ENCODE measurements around the gene TOPBP1.
A peak's percentile ranks its signal among the peaks of the same experiment; 100 is the strongest.

TOPBP1 gene

GRCh38 chr3:133662278-133662651, 524 bp upstream of the TOPBP1 start:
- Mint-ChIP-seq H3K27ac (peak overlapping the region; percentile 99), H3K36me3 (peaks cover 17 to 19% of the 10 kb centered on the region in 2 donors), H3K4me1 (peaks cover 25 to 47% of the 10 kb centered on the region in 2 donors), H3K4me3 (peak overlapping the region; percentile 98), H3K9me3 (no peaks in the 10 kb centered on the region), H3K27me3 (no peaks in the 10 kb centered on the region)
- DNase-seq, result peak; percentile 14
- peak; percentile 69 to 79 for ATAC-seq (replicated peaks)

DNA sequence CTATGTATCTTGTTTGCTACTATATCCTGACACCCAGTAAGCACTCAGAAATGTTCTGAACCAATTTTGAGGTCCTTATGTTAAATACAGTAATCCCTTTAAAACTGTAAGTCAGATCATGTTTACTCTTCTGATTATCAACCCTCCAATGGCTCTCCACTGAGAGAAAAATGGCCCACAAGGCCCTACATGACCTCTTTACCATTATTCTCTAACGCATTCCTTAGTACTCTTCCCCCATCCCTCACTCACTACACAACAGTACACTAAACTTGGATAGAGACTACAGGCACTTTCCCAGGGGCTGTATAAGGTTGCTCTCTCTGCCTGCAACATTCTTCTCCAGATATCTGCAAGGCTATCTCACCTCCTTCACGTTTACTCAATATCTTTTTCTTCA, 1.9 kb downstream of the TOPBP1 start:
- Mint-ChIP-seq H3K4me3 (peak overlapping the region; percentile 30 to 39), H3K27ac (peak overlapping the region; percentile 59), H3K27me3 (no peaks in the 10 kb centered on the region), H3K36me3 (peaks cover 17 to 27% of the 10 kb centered on the region in 2 donors), H3K9me3 (no peaks in the 10 kb centered on the region), H3K4me1 (peaks cover 25 to 47% of the 10 kb centered on the region in 2 donors)
- no peak for ATAC-seq (replicated peaks)
- DNase-seq, result no peak

GRCh38 chr3:133655731-133656515, 5.8 kb downstream of the TOPBP1 start:
- Mint-ChIP-seq H3K27me3 (no peaks in the 10 kb centered on the region), H3K9me3 (no peaks in the 10 kb centered on the region)

GRCh38 chr3:133649486-133650068, 12.2 kb downstream of the TOPBP1 start:
- H3K36me3 Mint-ChIP-seq, result peaks cover 23 to 28% of the 10 kb centered on the region in 2 donors

More at GRCh38 chr3:133655731-133656515, 5.8 kb downstream of the TOPBP1 start:
- Mint-ChIP-seq H3K4me3 (no peak overlapping the region), H3K27ac (no peak overlapping the region), H3K4me1 (peaks cover 13 to 21% of the 10 kb centered on the region in 2 donors), H3K36me3 (peaks cover 18 to 36% of the 10 kb centered on the region in 2 donors)
- ATAC-seq (replicated peaks) (no peak), DNase-seq (no peak)

DNA sequence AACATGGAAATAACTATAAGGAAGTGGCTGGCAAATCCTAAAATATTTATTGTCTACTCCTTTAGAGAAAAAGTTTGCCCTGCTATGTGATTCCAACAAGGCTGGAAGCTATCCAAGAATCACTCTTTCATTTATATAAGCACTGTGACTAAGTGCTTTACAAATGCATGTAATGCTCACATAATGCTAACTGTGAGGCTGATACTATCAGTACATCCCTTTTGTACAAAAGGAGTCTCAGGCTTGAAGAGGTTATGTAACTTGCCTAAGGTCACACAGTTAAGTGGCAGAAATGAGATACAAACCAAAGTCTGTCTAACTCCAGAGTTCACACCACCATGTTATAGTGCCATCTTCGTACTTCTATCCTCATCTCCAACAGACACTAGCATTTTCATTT, 17.0 kb downstream of the TOPBP1 start:
- no peaks in the 10 kb centered on the region for H3K4me1 Mint-ChIP-seq
- H3K4me3 Mint-ChIP-seq, result no peak overlapping the region
- DNase-seq (no peak), ATAC-seq (replicated peaks) (no peak)
- H3K36me3 Mint-ChIP-seq, result peaks cover 34 to 46% of the 10 kb centered on the region in 2 donors
- no peaks in the 10 kb centered on the region for H3K27me3 Mint-ChIP-seq
- no peak overlapping the region for H3K27ac Mint-ChIP-seq
- no peaks in the 10 kb centered on the region for H3K9me3 Mint-ChIP-seq

More at GRCh38 chr3:133649486-133650068, 12.2 kb downstream of the TOPBP1 start:
- Mint-ChIP-seq H3K4me3 (no peak overlapping the region), H3K27me3 (no peaks in the 10 kb centered on the region), H3K27ac (no peak overlapping the region), H3K9me3 (no peaks in the 10 kb centered on the region), H3K4me1 (no peaks in the 10 kb centered on the region)
- ATAC-seq (replicated peaks) (no peak), DNase-seq (no peak)

DNA sequence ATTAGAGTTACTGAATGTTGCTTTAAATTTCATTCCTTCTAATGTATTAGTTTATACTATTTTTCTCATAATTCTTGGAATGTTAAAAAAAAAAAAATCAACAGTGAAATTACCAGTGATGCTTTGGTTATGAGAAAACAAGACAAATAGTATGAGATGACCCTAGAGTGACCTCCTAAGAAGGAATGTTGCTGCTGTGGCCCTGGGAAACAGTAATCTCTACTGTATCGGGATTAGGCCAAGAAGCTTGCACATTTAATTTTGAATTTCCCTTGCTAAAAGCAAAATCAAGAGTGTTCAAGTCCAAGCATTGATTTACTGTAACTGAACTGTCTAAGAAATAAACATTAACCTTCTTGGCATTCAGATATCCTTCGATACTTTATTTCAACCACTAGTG, 18.1 kb downstream of the TOPBP1 start:
- no peaks in the 10 kb centered on the region for H3K4me1 Mint-ChIP-seq
- DNase-seq, result no peak
- peaks cover 45 to 58% of the 10 kb centered on the region in 2 donors for H3K36me3 Mint-ChIP-seq
- H3K4me3 Mint-ChIP-seq, result no peak overlapping the region
- no peaks in the 10 kb centered on the region for H3K9me3 Mint-ChIP-seq
- H3K27me3 Mint-ChIP-seq, result no peaks in the 10 kb centered on the region
- no peak overlapping the region for H3K27ac Mint-ChIP-seq
- ATAC-seq (replicated peaks), result no peak

- Mint-ChIP-seq H3K4me3 (no peak overlapping the region), H3K4me1 (no peaks in the 10 kb centered on the region), H3K27me3 (no peaks in the 10 kb centered on the region), H3K9me3 (no peaks in the 10 kb centered on the region), H3K27ac (peak overlapping the region; percentile 54), H3K36me3 (peaks cover 41 to 54% of the 10 kb centered on the region in 2 donors)
- DNase-seq (no peak), ATAC-seq (replicated peaks) (no peak)
Measured at GRCh38 chr3:133641254-133641653, 20.5 kb downstream of the TOPBP1 start.

DNA sequence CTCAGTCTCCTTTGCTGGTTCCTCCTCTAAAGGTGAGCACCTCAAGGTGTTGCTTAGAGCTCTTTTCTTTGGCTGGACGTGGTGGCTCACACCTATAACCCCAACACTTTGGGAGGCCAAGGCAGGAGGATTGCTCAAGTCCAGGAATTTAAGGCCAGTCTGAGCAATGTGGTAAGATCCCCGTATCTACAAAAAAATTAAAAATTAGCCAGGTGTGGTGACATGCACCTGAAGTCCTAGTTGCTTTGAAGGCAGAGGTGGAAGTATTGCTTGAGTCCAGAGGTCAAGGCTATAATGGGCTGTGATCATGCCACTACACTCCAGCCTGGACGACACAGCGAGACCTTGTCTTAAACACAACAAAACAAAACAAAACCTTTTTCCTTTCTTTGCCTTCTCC, 28.3 kb downstream of the TOPBP1 start:
- DNase-seq, result no peak
- Mint-ChIP-seq H3K27ac (no peak overlapping the region), H3K4me1 (no peaks in the 10 kb centered on the region), H3K4me3 (no peak overlapping the region), H3K36me3 (peaks cover 35 to 64% of the 10 kb centered on the region in 2 donors), H3K9me3 (no peaks in the 10 kb centered on the region), H3K27me3 (no peaks in the 10 kb centered on the region)
- no peak for ATAC-seq (replicated peaks)

DNA sequence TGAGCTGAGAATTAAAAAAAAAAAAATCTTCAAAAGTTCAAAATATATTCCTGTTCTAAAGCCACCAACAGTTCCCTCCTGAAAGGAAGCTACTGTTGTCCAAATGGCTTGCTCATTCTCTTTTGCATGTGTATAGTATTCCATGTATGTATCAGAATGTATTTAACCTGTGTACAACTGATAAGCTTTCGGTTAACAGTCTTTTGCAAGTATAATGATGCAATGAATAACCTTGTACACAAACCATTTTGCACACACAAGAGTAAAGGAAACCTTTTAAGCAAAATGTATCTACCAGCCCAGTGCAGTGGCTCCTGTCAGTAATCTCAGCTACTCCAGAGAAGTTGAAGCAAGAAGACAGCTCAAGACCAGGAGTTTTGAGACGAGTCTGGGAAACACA, 32.6 kb downstream of the TOPBP1 start:
- Mint-ChIP-seq H3K36me3 (peaks cover 25 to 52% of the 10 kb centered on the region in 2 donors), H3K27me3 (no peaks in the 10 kb centered on the region), H3K27ac (no peak overlapping the region), H3K4me1 (no peaks in the 10 kb centered on the region), H3K9me3 (no peaks in the 10 kb centered on the region), H3K4me3 (no peak overlapping the region)
- DNase-seq (no peak), ATAC-seq (replicated peaks) (no peak)

DNA sequence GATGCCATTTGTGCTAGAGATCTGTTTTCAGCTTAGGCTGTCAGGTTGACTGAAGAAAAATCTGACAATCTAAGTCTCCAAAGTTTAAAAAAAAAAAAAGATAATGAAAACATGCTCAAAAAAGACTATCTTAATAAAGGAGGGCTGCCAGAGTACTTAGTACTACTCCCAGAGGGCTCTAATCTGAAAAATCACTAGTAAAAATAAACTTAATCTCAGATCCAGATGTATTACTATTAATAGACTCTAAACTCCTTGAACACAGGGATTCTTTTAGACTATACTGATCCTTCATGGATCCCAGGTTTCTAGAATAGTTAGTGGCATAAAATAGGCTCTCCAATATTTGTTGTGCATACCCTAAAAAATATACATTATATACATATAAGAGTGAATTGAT, 34.0 kb downstream of the TOPBP1 start:
- Mint-ChIP-seq H3K4me3 (no peak overlapping the region), H3K27me3 (no peaks in the 10 kb centered on the region), H3K9me3 (no peaks in the 10 kb centered on the region), H3K27ac (no peak overlapping the region), H3K36me3 (peaks cover 17 to 44% of the 10 kb centered on the region in 2 donors), H3K4me1 (no peaks in the 10 kb centered on the region)
- DNase-seq, result no peak
- no peak for ATAC-seq (replicated peaks)

GRCh38 chr3:133620066-133620784, 41.5 kb downstream of the TOPBP1 start:
- no peaks in the 10 kb centered on the region for H3K27me3 Mint-ChIP-seq
- H3K27ac Mint-ChIP-seq, result peak overlapping the region; percentile 47
- H3K4me1 Mint-ChIP-seq, result peaks cover 9 to 17% of the 10 kb centered on the region in 2 donors
- peaks cover 33 to 46% of the 10 kb centered on the region in 2 donors for H3K36me3 Mint-ChIP-seq
- ATAC-seq (replicated peaks), result peak; percentile 100
- no peak overlapping the region for H3K4me3 Mint-ChIP-seq
- H3K9me3 Mint-ChIP-seq, result no peaks in the 10 kb centered on the region
- DNase-seq, result peak; percentile 52

- no peaks in the 10 kb centered on the region for H3K27me3 Mint-ChIP-seq
- H3K9me3 Mint-ChIP-seq, result no peaks in the 10 kb centered on the region
- H3K4me3 Mint-ChIP-seq, result no peak overlapping the region
- H3K27ac Mint-ChIP-seq, result no peak overlapping the region
- no peak for DNase-seq
- ATAC-seq (replicated peaks), result no peak
- no peaks in the 10 kb centered on the region for H3K4me1 Mint-ChIP-seq
- H3K36me3 Mint-ChIP-seq, result peaks cover 45 to 59% of the 10 kb centered on the region in 2 donors
Measured at GRCh38 chr3:133611534-133611933, 50.2 kb downstream of the TOPBP1 start.

GRCh38 chr3:133610031-133610430, 51.7 kb downstream of the TOPBP1 start:
- peaks cover 40 to 51% of the 10 kb centered on the region in 2 donors for H3K36me3 Mint-ChIP-seq
- H3K27ac Mint-ChIP-seq, result no peak overlapping the region
- no peaks in the 10 kb centered on the region for H3K9me3 Mint-ChIP-seq

GRCh38 chr3:133608388-133608787, 53.4 kb downstream of the TOPBP1 start:
- no peaks in the 10 kb centered on the region for H3K9me3 Mint-ChIP-seq
- H3K4me1 Mint-ChIP-seq, result no peaks in the 10 kb centered on the region
- DNase-seq, result no peak
- no peak overlapping the region for H3K27ac Mint-ChIP-seq
- H3K27me3 Mint-ChIP-seq, result no peaks in the 10 kb centered on the region
- no peak overlapping the region for H3K4me3 Mint-ChIP-seq
- no peak for ATAC-seq (replicated peaks)
- peaks cover 40 to 54% of the 10 kb centered on the region in 2 donors for H3K36me3 Mint-ChIP-seq

More at GRCh38 chr3:133610031-133610430, 51.7 kb downstream of the TOPBP1 start:
- ATAC-seq (replicated peaks) (no peak), DNase-seq (no peak)
- no peak overlapping the region for H3K4me3 Mint-ChIP-seq
- no peaks in the 10 kb centered on the region for H3K27me3 Mint-ChIP-seq
- H3K4me1 Mint-ChIP-seq, result no peaks in the 10 kb centered on the region
